GM12865 (cell line): ENCODE measurements around the gene LMNTD1.

Experiments used
- DNase-seq: peaks from one replicate; pipeline ENCODE4 v3.0.0; 2010; ENCODE audit warnings: low read depth
- H3K4me3 ChIP-seq: 2 replicates; pipeline ENCODE4 v1.5.1; 2011; ENCODE audit warnings: mild to moderate bottlenecking, low read depth, low read length, control low read depth
- CTCF ChIP-seq: IDR thresholded peaks from 2 replicates; pipeline ENCODE4 v1.5.1; 2011; ENCODE audit warnings: low read length, control low read depth, low read depth, inconsistent platforms; ENCODE audit not compliant: insufficient read depth; ENCODE audit errors: missing control alignments

Gene LMNTD1

GRCh38 chr12:25531502-25532052 lies 21.5 kb downstream of the LMNTD1 start:
- no peak for TF ChIP-seq CTCF
- no peak overlapping the region for H3K4me3 ChIP-seq
- no peak for DNase-seq

DNA sequence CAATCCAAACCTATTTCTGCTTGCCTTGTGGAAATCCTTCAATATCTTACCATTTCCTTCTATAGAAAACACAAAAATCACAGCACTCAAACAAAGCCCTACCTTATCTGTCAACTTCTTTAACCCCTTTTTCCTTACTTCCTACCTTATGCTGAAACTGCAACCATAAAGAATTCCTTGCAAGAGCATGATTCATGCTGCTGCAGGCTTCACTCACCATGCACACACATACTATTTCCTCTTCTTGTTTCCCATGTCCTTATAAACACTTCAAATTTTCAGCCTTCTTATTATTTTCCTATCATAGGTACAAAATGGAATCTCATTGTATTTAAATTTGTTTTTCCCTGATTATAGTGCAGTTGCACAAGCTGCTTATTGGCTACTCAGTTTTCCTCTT lies 23.3 kb downstream of the LMNTD1 start:
- H3K4me3 ChIP-seq, result no peak overlapping the region
- DNase-seq, result no peak
- TF ChIP-seq CTCF, result no peak

DNA sequence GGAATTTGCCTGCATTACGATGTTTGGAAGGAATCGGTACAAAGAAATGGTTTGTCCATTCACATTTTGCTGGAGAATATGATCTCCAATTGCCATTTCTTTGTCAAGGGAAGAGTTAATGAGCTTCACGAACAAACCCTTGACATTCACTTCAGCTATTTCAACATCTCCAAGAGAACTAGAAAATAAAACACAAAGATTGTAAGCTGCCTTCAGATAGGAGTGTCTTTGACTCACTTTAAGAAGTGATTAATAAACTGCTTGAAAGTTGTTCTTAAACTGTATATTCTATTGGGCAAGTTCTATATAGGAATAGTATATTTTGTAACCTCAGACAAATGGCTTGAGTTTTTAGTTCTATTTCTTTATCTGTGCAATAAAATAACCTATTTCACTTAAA lies 26.3 kb downstream of the LMNTD1 start:
- no peak overlapping the region for H3K4me3 ChIP-seq
- no peak for TF ChIP-seq CTCF
- DNase-seq, result no peak

DNA sequence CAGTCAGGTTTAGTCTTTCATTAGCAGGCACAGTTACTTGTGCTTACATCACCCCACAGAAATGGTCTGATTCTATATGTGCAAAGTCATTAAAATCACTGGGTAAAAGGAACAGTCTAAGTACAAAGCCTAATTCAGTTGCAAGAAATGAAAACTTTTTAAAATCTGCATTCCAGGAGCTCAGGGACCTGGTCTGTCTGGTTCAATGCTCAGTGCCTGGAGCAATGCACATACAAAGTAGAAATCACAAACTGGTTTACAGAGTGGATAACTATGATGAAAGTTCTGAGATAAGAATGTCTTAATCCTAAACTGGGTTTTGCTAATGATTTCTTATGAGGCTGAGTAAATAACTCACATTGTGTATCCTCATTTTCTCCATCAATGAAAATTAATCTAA lies 28.7 kb downstream of the LMNTD1 start:
- no peak for DNase-seq
- no peak for TF ChIP-seq CTCF
- H3K4me3 ChIP-seq, result no peak overlapping the region

- H3K4me3 ChIP-seq, result no peak overlapping the region
- DNase-seq, result no peak
- TF ChIP-seq CTCF, result no peak
These were observed 31.3 kb downstream of the LMNTD1 start for GRCh38 chr12:25521625-25522256.

DNA sequence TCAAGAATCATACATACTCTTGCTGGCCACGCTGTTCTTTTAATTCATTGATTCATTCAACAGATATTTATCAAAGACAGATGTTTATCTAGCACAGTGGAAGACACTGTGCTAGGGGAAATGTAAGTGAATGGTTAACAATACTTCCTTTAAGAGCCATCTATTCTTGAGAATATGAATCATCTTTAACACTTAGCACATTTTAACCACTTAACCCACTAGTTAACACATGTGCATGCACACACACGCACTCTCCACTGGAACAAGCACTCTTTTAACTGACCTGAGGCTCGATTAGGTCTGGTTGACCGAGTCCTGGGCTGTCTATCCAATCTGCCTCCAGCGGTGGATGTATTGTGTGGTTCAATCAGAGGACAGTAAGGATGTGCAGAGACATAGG lies 34.6 kb downstream of the LMNTD1 start:
- H3K4me3 ChIP-seq, result no peak overlapping the region
- TF ChIP-seq CTCF, result no peak
- DNase-seq, result no peak

- no peak for DNase-seq
- H3K4me3 ChIP-seq, result no peak overlapping the region
- no peak for TF ChIP-seq CTCF
These were observed 48.3 kb downstream of the LMNTD1 start for GRCh38 chr12:25504744-25505143.
